ENCODE results near the gene GBE1.

DNA sequence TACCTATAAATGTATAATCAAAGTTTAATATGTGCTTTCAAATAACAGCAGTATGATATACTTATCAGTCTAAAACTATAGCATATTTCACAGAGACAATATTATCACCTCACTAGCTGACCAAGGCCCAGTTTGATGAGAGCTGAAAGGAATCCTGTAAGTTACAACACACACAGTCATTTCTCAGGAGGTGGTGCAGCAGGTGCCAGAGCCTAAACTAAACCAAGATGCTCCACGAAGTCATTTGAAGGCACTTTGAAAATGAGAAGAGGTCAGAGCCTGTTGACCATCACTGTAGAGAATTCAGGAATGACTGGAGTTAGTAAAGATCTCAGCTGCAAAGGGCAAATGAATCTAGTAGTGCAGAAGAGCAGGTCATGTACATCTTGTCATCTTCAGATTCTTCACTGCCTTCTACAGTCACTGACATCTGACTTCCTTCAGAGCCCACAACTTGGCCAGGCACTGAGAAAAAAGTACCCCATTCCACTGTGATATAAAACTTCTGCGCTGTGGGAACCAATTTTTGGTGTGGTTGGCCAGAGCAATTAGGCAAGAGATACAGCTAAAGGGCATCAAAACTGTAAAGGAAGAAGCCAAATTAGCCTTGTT lies 7.9 kb downstream of the GBE1 start:
- TF ChIP-seq, protein P1, sequence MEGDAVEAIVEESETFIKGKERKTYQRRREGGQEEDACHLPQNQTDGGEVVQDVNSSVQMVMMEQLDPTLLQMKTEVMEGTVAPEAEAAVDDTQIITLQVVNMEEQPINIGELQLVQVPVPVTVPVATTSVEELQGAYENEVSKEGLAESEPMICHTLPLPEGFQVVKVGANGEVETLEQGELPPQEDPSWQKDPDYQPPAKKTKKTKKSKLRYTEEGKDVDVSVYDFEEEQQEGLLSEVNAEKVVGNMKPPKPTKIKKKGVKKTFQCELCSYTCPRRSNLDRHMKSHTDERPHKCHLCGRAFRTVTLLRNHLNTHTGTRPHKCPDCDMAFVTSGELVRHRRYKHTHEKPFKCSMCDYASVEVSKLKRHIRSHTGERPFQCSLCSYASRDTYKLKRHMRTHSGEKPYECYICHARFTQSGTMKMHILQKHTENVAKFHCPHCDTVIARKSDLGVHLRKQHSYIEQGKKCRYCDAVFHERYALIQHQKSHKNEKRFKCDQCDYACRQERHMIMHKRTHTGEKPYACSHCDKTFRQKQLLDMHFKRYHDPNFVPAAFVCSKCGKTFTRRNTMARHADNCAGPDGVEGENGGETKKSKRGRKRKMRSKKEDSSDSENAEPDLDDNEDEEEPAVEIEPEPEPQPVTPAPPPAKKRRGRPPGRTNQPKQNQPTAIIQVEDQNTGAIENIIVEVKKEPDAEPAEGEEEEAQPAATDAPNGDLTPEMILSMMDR (conservative IDR thresholded peaks at IDR 0.05 in 1 of 2, IDR thresholded peaks at IDR 0.05 in 1 of 2; ENCODE audit: low read depth in 1 of 2, low read length in 2 of 2) = no peak
- no peak for TF ChIP-seq EZH2 (IDR thresholded peaks at IDR 0.05; ENCODE audit: low read length, missing control alignments)
